ENCODE data around the gene KIF22. TPM values are rescaled to one million over a fixed set of nuclear protein-coding genes. Genes with fewer than 3 reads are reported as not detected.
A peak's percentile ranks its signal among the peaks of the same experiment; 100 is the strongest.

The KIF22 gene
- total RNA-seq, 2 donors from 2014 or later, result 10.1 to 17.1 TPM

GRCh38 chr16:29852654-29853053, 62.1 kb downstream of the KIF22 start:
- Histone ChIP-seq H3K27ac (peak overlapping the region in 1 of 2 donors; percentile 24), H3K4me1 (no peaks in the 10 kb centered on the region), H3K4me3 (no peak overlapping the region), H3K36me3 (peaks cover 3% of the 10 kb centered on the region), H3K9me3 (no peaks in the 10 kb centered on the region), H3K27me3 (no peaks in the 10 kb centered on the region)
- DNase-seq (ENCODE audit: low spot score), result peak; percentile 68
- TF ChIP-seq CTCF (IDR thresholded peaks at IDR 0.05), result no peak

GRCh38 chr16:29854520-29855100, 64.1 kb downstream of the KIF22 start:
- H3K4me3 ChIP-seq, result no peak overlapping the region
- TF ChIP-seq CTCF (IDR thresholded peaks at IDR 0.05), result no peak
- no peaks in the 10 kb centered on the region for H3K27me3 ChIP-seq
- H3K27ac ChIP-seq, result no peak overlapping the region
- no peaks in the 10 kb centered on the region for H3K4me1 ChIP-seq
- no peak for DNase-seq (ENCODE audit: low spot score)
- no peaks in the 10 kb centered on the region for H3K9me3 ChIP-seq
- H3K36me3 ChIP-seq, result peaks cover 15% of the 10 kb centered on the region

Other genes starting within 250 kb of the KIF22 start
- 1 to 10 TPM; 3.7 to 4.5 TPM for gene SPN, start 127.5 kb upstream of the KIF22 start, total RNA-seq
- gene QPRT, start 111.6 kb upstream of the KIF22 start, total RNA-seq, result 10 to 100 TPM; 18.3 to 38.2 TPM
- under 1 TPM; 0.52 to 0.90 TPM for gene C16orf54, start 44.8 kb upstream of the KIF22 start, total RNA-seq
- gene ZG16, start 12.5 kb upstream of the KIF22 start, total RNA-seq, result not detected
- 10 to 100 TPM; 33.0 to 86.6 TPM for gene MAZ, start 15.8 kb downstream of the KIF22 start, total RNA-seq
- gene PRRT2, start 21.4 kb downstream of the KIF22 start, total RNA-seq, result under 1 TPM; 0.51 to 0.52 TPM
- gene PAGR1, start 25.4 kb downstream of the KIF22 start, total RNA-seq, result 10 to 100 TPM; 23.5 to 27.3 TPM
- gene MVP, start 29.7 kb downstream of the KIF22 start, total RNA-seq, result 10 to 100 TPM; 44.4 to 77.9 TPM
- 100 to 1,000 TPM; 135 to 138 TPM for gene CDIPT, start 72.5 kb downstream of the KIF22 start, total RNA-seq
- 1 to 10 TPM; 2.6 to 4.6 TPM for gene SEZ6L2, start 108.8 kb downstream of the KIF22 start, total RNA-seq
- 1 to 10 TPM; 1.5 to 3.2 TPM for gene ASPHD1, start 109.7 kb downstream of the KIF22 start, total RNA-seq
- 1 to 10 TPM; 6.4 to 6.5 TPM for gene KCTD13, start 135.5 kb downstream of the KIF22 start, total RNA-seq
- 100 to 1,000 TPM; 100 to 107 TPM for gene TMEM219, start 171.3 kb downstream of the KIF22 start, total RNA-seq
- 10 to 100 TPM; 29.1 to 36.7 TPM for gene TAOK2, start 183.1 kb downstream of the KIF22 start, total RNA-seq
- gene HIRIP3, start 204.9 kb downstream of the KIF22 start, total RNA-seq, result 10 to 100 TPM; 10.3 to 11.4 TPM
- gene INO80E, start 205.5 kb downstream of the KIF22 start, total RNA-seq, result 100 to 1,000 TPM in 1 of 2 donors, 10 to 100 TPM in 1; 33.4 to 117 TPM
- not detected for gene DOC2A, start 220.3 kb downstream of the KIF22 start, total RNA-seq
- not detected for gene C16orf92, start 232.4 kb downstream of the KIF22 start, total RNA-seq
- gene TLCD3B, start 240.5 kb downstream of the KIF22 start, total RNA-seq, result not detected

All from right atrium auricular region (tissue), 2 donors.